COLO829 (cell line): ENCODE results near the gene CPNE5.
"Not testable (repeated sequence)": the region's sequence is repeated elsewhere in the genome, so short reads cannot be mapped to it uniquely, and the experiment has no call there.

Experiments
- DNase-seq: peaks from one replicate; pipeline ENCODE4 v3.0.0; 2012; ENCODE audit warnings: low spot score

Gene CPNE5

DNA sequence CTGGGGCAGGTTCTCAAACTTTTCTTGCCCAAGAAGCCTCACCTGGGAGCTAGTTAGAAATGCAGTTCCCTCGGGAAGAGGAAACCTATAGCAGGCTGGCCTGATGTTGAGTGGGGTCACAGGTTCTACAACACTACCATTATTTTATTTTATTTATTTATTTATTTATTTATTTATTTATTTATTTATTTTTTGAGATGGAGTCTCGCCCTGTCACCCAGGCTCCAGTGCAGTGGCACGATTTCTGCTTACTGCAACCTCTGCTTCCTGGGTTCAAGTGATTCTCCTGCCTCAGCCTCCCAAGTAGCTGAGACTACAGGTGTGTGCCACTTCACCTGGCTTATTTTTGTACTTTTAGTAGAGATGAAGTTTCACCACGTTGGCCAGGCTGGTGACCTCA lies 115.3 kb downstream of the CPNE5 start:
- not testable (repeated sequence) for DNase-seq

DNA sequence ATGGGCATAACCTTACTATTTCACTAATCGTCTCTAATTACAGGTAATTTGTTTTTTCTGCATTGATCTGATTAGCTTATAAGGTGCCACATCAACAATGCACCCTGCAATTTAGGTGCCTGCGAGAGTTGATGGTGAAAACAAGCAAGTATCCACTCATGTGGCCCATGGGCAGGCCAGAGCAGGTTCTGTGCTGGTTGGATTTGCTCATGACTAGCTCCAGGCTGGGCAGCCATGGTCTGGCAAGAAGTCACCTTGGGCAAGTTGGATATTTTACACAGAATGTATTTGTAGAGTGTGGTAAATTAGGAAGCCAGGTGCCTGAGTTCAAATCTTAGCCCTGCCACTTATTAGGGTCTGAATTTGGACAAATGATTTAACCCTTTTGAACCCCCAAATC lies 116.4 kb downstream of the CPNE5 start:
- DNase-seq: no peak

DNA sequence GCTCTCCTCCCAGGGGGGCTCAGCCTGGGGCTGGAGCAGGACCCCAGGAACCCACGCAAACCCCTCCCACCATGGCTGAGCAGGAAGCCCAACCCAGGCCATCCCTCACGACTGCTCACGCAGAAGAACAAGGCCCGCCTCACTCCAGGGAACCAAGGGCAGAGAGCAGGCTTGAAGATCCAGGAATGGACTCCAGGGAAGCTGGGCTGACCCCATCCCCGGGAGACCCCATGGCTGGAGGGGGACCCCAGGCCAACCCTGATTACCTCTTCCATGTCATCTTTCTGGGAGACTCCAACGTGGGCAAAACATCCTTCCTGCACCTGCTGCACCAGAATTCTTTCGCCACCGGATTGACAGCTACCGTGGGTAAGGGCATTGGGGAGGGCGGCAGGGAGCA lies 116.9 kb downstream of the CPNE5 start:
- DNase-seq: no peak

DNA sequence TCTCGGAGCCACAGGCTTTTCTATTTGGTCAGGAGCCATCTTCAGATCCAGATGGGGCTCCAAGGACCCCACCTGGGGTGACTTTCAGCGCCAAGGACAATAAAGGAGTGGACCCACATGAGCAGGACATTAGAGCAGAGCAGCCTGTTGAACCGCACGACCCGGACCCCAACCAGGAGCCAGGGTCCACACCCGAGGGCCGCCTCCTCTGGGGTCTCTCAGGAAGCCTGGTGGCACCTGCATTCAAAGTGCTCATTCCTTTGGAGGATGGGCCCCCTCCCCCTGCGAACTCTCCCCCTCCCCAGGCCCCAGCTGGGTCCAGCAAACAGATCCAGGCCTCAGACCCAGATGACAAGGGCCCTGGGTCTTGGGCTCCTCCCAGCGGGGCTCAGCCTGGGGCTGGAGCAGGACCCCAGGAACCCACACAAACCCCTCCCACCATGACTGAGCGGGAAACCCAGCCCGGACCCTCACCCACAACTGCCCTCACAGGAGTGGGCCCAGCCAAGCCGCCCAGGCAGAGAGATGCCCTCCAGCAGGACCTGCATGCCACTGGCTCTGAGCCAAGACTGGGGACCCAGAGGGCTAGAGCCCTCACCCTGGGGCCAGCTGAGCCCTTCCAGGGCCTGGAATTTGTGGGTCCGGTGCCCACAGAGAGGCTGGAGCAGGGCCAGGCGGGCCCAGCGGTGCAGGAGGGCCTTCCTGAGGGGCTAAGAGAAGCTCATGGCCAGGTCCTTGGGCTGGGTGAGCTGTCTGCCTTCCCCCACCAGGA lies 117.7 kb downstream of the CPNE5 start:
- DNase-seq: no peak

DNA sequence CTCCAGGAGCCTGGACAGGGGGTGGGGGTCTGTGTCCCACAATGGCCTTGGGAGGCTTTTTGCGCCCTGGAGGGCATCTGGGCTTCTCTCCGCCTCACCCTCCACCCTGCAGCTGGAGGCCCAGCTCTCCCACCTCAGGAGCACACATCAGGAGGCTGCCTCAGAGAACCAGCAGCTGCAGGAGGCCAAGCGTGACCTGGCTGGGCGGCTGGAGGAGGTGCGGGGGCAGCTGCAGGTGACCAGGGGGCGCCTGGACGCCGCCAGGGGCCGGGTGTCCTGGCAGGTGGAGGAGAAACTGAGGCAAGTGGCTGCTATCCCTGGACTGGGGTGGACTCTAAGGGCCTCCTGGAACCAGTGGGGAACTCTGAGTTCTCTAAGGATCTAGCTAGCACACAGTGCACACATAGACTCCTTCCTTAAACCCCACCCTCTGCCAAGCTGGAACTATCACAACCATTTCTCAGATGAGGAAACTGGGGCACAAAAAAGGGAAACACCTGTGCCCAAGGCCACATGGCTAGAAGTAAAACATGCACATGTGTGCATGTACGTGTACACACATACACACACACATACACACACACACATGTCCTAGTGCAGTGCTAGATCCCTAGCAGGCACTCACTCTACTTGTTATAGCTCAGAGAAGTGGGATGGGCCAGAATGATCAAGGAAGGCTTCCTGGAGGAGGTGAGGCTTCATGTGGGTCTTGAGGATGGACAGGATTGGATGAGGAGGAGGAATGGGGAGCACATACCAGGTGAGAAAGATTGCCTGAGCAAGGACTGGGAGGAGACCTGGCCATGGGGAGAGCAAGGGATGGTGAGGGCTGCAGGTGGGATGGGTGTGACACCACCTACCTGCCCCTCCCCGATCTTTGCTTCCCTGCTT lies 118.7 kb downstream of the CPNE5 start:
- no peak for DNase-seq

DNA sequence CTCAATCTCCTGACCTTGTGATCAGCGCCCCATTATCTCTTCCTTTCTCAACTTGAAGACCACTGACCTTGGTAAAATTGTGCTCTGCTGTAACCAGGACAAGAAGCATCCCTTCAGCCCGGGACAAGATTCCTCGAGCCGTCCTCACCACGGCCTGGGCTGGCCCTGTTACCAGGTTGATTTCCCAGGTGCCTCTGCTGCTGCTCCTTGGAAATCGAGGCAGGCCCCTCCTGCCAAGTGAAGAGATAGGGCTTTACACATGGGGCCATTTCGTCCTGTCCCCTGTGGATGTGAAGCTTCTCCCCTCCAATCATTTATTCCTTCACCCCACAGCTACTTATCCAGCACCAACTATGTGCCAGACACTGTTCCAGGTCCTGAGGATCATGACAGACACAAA lies 120.1 kb downstream of the CPNE5 start:
- no peak for DNase-seq

DNA sequence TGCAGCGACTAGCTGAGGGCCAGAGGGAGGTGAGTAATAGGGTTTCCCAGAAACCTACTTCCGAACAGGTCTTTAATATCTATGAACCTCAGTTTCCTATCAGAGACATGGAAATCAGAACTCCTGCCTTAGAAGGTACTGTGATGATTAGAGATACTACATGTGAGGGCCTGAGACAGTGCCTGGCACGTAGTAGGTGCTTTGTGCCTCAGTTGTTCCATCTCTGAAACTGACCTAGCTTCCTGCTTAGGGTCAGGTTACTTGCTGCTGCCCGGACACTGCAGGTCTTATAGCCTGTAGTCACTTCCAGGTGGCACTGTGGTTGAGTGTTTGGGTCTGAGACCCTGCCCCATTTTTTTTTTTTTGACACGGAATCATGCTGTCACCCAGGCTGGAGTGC lies 120.7 kb downstream of the CPNE5 start:
- DNase-seq: no peak

DNA sequence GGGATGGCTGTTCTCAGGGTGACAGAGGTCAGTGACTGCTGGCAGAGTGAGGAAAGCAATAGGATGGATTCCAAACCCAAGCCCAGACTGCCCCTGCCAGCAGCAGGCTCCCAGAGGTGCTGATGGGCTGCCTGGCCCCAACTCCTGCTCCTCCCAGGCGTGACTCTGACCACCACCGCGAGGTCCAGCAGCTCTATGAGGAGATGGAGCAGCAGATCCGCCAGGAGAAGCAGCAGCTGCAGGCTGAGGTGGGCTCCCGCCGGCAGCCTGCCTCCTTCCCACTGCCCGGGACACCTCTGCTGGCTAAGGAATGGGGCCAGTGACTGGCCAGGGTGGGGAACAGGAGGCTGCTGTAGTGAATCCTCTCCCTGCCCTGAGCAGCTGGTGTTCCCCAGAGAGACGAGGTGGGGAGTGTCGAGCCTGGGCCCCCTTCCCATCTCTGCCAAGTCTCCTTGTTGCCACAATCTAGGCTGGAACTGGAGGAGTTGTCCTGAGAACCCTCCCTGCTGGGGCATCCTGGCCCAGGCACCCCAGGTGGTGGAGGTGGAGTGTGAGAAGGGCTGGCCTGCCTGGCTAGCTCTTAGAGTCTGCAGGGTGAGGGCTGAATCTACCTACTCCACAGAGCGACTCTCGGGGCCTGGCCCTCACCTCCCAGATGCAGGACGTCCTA lies 121.2 kb downstream of the CPNE5 start:
- DNase-seq: no peak

DNA sequence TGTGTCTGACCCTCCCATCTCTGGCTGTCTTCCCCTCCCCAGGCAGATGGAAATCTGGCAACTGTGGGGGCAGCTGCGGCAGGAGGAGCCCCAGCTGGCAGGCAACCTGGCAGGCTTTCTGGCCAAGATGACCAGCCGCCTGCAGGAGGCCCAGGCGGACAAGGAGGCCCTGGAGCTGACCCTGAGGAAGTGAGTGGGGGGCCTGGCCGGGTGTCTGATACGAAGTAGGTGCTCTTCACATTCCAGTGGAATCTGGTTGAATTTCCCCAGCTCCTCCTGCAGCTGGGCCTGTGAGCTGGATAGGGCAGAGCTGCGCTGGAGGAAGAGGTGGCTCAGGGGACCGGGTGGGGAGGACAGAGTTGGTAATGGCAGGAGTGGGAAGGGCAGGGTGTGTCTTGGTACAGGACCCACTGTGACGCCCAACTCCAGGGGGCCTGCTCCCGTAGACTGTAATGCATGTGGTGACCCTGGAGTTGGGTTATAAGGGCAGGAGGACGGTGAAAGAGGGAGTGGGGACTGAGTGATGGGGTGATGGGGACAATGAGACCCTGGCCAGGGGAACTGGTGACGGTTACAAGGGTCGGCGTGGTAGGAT lies 121.9 kb downstream of the CPNE5 start:
- DNase-seq: no peak

DNA sequence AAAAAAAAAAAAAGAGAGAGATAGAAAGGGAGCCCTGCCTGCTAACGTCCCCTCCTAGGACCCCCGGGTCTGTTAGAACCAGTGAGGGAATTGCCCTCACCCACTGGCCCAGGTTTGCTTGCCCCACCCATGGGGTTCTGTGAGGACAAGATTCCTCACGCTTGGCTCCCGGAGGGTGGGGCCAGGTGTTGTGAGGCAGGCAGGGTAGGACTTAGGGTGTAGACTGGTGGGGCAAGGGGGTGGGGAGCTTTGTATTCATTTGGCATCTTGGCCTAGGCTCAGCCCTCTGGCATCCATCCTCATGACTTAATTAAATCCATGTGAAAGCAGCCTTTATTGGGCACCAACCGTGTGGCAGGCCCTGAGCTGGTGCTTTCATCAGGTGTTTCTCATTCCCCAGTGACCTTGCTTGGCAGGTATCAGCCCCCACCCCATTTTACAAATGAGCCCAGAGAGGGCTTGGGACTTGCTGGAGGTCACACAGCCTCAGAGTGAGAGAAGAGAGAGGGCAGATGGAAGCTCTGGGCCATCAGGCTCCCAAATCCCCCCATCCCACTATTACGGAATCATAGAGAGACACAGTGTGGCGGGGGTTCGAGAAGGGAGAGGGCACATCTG lies 122.7 kb downstream of the CPNE5 start:
- DNase-seq: no peak

DNA sequence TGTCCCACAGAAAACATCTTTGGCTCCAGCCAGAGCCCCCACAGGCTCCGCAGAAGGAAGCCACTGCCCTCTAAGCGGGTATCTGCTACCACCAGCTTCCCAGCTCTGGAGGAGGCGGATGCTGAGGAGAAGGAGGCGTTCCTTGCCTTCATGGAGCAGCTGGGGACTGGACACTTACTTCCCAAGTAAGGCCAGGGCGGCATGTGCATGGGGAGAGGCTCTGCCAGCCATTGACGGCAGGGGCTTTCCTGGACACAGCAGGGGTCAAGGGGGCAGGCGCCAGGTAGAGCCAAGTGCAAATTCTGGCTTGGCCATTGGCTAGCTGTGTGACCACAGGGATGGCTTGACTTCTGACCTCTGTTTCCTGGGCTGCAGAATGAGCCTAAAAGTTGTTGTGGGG lies 123.8 kb downstream of the CPNE5 start:
- DNase-seq: no peak

DNA sequence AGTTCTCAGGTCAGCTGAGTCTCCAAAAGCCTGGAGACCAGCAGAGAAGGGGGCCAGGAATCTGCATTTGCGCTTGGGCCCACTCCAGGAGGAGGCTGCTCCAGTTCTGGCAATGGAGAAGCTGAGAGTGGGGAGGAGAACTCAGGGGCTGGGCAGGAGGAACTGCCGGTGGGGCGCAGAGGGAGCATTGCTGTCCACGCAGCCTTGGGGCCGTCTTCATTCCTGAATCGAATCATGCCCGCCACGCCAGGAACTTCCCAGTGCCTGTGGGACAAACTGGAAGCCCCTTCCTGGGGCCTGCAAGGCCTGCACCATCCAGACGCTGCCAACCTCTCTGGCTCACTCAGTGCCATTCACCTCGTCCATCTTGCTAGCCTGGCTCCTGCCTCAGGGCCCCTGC lies 124.7 kb downstream of the CPNE5 start:
- no peak for DNase-seq

DNA sequence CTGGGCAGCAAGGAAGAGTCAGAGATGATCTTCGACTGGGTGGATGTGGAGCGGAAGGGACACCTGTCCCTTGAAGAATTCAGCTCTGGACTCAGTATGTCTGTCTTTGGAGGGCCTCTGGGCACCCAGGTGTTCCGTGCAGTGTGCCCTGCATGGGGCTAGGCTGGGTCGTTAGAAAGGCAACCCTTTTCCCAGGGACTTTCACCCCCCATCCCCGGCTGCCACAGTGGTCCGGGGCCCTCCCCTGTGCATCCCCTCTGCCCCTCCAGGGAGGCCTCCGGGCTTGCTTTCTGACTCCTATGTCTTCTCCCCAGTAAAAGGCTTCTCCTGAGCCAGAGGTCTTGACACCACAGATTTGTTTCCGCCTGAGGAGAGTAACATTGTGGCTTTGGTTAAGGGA lies 125.4 kb downstream of the CPNE5 start:
- DNase-seq: no peak

DNA sequence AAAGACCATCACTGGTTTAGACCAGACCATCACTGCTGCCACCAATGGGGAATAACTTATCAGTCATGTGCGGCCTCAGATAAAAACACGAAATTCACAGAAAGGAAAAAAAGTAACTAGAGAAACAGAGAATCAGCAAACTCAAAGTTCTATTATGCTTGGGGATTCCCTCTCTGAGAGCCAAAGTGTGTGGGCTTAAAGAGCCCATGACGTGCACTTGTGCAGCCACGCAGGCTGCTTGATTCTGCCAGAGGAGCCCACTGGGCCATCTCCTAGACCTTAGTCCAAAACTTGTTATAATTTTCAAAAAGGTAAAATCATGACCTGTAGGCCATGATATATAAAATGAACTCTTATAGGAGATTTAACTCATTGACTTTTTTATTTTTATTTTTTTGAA lies 126.4 kb downstream of the CPNE5 start:
- DNase-seq: no peak

DNA sequence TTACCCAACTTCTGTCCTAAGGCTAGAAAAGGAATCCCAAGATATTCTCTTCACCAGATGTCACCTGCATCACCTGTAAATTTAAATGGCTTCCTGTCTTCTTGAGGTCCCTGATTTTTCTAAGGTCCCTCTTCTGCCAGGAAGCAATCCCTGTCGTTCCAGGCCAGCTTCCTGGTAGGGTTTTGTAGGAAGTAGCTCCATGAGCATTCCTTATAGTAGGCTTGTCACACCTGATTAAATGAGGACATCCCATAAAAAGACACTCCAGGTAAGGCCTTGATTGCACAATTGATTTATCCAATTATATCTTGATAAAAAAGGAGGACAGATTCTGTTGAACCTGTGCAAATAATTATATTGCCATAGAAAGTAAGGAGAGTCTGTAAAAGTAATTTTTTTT lies 132.9 kb downstream of the CPNE5 start:
- DNase-seq: no peak

DNA sequence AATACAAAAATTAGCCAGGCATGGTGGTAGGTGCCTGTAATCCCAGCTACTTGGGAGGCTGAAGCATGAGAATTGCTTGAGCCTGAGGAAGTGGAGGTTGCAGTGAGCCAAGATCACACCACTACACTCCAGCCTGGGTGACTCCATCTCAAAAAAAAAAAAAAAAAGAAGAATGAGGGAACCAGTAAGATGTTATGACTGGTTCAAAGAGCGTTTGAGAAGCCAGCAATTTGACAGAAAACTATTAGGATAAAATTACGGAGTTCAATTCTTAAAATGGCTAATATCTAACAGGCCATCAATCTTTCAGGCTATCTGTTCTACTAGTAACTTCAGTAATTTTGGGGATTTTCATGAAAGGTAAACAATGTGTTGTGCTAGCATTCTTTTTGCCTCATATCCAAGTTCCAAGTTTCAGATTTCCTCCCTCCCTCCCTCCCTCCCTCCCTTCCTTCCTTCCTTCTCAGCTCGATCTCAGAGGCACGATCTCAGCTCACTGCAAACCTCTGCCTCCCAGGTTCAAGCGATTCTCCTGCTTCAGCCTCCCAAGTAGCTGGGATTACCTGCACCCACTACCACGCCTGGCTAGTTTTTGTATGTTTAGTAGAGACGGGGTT lies 134.2 kb downstream of the CPNE5 start:
- not testable (repeated sequence) for DNase-seq

DNA sequence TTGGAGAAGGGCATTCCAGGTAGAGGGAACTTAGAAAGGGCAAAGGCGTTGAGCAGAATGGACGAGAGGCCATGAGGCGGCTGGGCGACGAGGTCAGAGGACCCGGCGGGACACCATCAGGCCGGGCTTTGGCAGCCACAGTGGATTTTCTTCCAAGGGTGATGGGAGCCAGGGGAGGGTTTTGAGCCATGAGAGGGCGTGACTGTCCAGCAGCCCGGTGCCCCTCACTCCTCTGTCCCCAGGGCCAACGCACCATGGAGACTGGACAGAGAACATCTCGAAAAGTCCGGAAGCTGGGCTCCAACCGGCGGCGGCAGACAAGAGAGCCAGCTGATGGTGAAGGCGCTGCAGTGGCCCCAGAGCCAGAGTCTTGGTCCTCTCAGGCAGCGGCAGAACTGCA lies 135.3 kb downstream of the CPNE5 start:
- no peak for DNase-seq

DNA sequence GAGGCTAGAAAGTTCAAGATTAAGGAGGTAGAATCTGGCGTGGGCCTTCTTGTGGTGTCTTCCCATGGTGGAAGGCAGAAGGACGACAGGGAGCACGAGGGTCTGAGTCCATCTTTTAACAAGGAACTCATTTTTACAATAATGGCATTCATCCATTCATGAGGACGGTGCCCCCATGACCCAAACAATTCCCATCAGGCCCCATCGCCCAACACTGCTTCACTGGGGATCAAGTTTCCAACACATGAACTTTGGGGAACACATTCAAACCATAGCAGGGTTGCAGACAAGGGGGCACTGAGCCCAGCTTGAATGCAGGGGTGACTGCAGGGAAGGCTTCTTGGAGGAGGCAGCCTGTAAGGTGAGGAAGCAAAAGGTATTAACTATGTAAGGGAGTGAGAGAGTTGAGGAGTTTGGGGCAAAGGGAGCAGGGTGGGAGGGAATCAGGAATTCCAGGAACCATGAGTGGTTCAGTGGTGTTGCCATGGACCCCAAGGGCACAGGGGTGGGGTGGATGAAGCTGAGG lies 136.1 kb downstream of the CPNE5 start:
- DNase-seq: no peak

DNA sequence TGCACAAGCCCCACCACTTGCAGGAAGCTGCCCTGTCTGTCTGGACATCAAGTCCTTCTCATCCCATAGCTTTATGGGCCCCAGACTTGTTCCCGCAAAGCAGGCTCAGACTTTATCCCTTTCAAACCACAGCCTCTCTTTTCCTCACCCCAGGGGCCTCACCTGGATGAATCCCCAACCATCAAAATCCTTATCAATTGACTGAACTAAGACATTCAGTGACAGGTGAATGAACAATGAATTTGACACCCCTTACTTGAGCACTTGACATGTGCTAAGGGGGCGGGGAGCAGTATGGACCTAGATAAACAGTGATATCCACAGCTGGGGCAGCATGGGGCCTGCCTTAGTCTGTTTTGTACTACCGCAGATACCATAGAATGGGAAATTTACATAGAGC lies 136.6 kb downstream of the CPNE5 start:
- no peak for DNase-seq

DNA sequence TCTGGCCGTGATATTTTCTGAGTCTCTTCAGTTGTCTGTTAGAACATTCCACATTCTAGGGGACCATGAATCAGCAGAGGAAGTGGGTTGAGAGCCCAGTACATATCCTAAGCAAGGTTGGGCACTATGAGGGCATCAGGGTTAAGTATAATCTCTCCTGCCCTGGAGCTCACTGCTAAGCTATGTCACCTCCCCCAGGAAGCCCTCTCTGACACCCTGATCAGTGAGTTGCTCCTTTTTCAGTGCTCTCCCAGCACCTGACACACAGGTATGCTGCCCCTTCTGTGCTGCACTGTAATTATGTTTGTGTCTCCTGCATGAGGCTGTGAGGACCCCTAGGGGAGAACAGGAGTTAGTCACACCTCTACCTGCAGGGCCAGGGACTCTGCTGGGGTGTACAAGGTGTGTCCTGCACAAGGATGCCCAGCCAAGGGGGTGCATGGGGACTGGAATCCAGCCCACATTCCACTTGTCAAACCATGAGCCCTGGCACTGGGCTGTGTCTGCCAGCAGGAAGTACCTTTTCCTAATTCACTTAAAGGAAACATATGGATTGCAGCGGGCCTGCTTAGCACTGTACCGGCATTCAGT lies 137.7 kb downstream of the CPNE5 start:
- DNase-seq: no peak

DNA sequence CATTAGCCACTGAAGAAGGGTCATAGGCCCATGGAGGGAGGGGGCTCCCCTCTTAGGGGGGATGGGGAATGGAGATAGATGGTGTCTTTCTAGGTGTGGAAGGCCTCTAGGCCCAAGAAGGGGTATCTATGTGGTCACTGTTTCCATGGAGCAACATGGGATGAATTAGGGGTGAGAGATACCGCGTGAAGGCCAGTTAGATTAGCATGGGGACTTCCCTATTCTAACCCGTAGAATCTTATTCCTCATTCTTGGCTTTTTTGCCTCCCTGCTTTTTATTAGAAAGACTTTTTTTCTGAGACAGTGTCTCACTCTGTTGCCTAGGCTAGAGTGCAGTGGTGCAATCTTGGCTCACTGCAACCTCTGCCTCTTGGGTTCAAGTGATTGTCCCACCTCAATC lies 138.4 kb downstream of the CPNE5 start:
- DNase-seq: no peak
